Hematopoietic multipotent progenitor cell treated with erythropoietin and hydrocortisone succinate and interleukin-3 and kit ligand, for 4 days (in vitro differentiated cells): ENCODE data around the gene PPP1R2.
A peak's percentile ranks its signal among the peaks of the same experiment; 100 is the strongest.
"Not testable (repeated sequence)": the region's sequence is repeated elsewhere in the genome, so short reads cannot be mapped to it uniquely, and the experiment has no call there.

Experiments used
- DNase-seq: peaks from one replicate; pipeline ENCODE4 v3.0.0-alpha.2; 2015

Gene PPP1R2

DNA sequence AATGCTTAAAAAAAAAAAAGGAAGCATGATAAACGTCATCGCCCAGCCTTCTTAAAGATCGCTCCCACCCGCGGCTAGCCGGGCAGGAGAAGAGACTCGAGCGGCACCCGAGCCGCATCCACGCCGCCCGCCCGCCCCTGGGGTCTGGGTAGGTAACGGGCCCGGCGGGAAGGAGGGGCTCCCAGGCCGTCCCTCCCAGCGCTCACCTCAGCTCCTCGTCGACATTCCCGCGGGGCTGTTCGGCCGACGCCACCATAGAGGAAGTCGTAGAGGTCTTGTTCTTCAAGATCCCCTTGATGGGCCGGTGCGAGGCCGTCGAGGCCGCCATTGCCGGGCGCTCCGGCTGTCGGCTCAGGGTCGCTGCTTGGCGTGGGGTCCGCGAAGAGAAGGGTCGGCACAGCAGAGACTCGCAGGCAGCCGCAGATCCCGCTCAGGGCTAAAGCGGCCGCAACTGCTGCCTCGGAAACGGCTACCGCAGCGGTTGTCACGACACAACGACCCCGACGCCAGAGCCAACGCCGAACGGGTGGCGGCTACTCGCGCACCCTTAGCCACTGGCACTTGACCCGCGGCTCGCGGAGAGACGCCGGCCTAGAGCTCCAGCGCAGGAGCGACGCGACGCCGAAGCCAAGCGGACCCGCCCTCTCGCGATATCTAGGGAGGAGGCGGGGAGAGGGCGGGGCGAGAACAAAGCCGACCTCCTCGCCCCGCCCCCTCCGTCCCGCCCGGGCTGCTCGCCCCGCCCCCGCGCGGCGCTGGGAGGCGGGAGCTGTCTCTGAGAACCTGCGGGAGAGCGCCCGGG lies at the start of gene PPP1R2:
TSS of gene PPP1R2 (minus strand) at position 628 of the 802 bp plus-strand sequence. CDS start at position 328, 300 bp downstream.
- peak; percentile 96 for DNase-seq

DNA sequence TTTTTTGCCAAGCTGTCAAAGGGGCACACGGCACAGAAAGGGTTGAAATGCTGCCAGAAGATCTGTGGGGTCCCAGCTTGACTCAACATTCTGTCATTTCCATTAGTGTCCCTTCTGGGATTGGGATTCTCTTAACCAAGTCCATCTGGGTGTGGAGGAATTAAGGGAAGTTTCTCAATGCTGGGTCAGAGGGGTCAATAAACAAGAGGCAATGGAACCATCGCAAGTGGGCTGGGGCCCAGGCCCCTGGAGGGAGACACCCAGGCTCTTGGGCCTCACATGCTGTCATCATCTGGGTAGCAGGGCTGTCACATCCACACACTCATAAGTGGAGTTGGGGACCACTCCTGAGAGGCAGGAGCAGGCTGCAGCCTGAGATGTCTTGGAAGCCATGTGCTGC lies 48.7 kb upstream of the PPP1R2 start:
- DNase-seq = no peak

GRCh38 chr3:195591220-195591619 lies 48.1 kb upstream of the PPP1R2 start:
- DNase-seq = no peak

- not testable (repeated sequence) for DNase-seq
These were observed 47.3 kb upstream of the PPP1R2 start for GRCh38 chr3:195590381-195590780.

DNA sequence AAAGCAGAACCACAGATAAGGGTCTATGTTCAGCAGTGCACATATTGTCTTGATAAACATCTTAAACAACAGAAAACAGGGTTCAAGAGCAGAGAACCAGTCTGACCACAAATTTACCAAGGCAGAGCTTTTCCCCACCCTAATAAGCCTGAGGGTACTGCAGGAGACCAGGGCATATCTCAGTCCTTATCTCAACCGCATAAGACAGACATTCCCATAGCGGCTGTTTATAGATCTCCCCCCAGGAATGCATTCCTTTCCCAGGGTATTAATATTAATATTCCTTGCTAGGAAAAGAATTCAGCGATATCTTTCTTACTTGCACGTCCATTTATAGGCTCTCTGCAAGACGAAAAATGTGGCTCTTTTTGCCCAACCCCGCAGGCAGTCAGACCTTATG lies 46.7 kb upstream of the PPP1R2 start:
- peak; percentile 14 for DNase-seq

- DNase-seq = no peak
These were observed 44.7 kb upstream of the PPP1R2 start for GRCh38 chr3:195587824-195588223.

DNA sequence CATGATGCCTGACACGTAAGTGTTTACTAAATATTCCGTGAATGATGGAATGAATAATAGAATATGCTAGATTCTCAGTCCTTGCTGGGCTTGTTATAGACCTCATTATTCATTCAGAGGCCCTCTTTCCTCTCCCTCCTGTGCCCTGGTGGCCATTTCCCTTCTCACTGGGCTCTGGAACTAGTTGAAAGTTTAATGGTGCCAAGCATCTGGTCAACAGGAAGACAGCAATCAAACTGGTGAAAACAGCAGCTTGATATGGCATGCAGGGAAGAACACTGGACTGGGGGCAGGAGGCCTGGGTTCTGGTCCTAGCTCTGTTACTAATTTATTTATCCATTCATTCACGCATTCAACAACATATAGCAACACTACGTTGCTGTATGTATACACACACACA lies 44.3 kb upstream of the PPP1R2 start:
- no peak for DNase-seq

GRCh38 chr3:195584543-195584870 lies 41.4 kb upstream of the PPP1R2 start:
- DNase-seq = no peak

DNA sequence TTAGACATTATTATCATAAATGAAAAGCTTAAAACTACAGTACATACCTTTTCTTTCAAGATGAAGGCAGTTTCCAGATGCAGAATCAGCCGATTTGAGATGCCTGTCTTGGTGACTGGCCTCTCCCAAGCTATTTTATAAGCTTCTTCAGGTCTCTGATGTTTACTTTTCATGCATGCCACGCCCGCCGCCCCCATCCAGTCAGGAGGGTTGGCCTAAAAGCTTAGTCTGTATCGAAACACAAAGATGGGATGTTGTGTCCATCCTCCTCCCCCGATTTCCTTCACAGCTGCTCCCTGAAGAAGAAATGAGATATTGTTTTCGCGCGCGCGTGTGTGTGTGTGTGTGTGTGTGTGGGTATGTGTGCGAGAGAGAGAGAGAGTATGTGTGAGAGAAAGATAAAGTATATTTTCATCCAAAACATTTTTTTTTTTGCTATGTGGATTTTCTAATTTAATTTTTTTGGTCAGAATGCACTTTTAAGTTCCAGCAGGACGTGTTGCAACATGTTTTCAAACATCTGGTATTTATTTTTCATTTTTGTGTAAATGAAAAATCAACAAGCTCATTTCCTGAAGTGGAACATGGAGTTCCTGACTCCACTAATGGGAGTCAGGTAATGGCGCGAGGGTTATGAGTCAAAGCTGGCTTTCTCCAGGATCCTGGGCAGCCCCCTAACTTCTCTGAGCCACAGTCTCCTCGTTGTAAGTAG lies 40.9 kb upstream of the PPP1R2 start, which contains the start of gene APOD:
TSS of gene APOD (minus strand) at position 110 of the 712 bp plus-strand sequence. CDS start 4,479 bp downstream, outside the sequence.
- DNase-seq = peak; percentile 23

GRCh38 chr3:195582947-195583346 lies 39.8 kb upstream of the PPP1R2 start:
- DNase-seq = peak; percentile 18

GRCh38 chr3:195580744-195581443 lies 37.8 kb upstream of the PPP1R2 start:
- no peak for DNase-seq

- no peak for DNase-seq
These were observed 36.2 kb upstream of the PPP1R2 start for GRCh38 chr3:195579281-195579680.

- no peak for DNase-seq
These were observed 35.4 kb upstream of the PPP1R2 start for GRCh38 chr3:195578565-195578964.

GRCh38 chr3:195577645-195578177 lies 34.6 kb upstream of the PPP1R2 start:
- DNase-seq = no peak

DNA sequence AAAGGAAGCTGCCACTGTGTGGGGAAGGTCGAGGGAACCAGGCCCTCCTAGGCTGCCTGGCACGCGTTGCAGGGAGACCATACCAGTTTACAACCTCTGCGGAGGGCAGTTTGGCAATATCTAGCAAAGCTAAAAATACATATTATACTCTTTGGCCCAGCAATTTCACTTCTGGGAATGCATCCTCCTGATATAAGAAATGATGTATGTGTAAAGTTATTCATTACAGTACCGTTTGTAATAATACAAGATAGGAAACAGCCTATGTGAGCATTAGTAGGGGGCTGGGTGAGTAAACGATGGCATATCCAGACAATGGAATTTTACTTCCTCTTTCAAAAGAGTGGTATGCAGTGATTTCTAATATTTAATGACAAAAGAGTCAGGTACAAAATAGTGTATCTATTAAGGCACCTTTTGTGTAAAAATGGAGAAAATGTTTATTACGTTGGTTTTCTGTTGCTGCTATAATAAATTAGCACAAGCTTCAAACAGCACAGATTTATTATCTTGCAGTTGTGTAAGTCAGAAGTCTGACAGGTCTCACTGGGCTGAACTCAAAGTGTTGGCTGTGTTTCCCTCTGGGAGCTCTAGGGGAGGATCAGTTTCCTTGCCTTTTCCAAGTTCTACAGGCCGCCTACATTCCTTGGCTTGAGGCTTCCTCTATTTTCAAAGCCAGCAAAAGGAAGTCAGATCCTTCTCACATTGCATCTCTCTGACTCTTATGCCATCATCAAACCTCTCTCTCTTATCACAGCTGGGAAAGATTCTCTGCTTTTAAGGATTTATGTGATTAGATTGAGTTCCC lies 31.6 kb upstream of the PPP1R2 start:
- DNase-seq = no peak

- DNase-seq = no peak
These were observed 30.7 kb upstream of the PPP1R2 start for GRCh38 chr3:195573611-195574496.

DNA sequence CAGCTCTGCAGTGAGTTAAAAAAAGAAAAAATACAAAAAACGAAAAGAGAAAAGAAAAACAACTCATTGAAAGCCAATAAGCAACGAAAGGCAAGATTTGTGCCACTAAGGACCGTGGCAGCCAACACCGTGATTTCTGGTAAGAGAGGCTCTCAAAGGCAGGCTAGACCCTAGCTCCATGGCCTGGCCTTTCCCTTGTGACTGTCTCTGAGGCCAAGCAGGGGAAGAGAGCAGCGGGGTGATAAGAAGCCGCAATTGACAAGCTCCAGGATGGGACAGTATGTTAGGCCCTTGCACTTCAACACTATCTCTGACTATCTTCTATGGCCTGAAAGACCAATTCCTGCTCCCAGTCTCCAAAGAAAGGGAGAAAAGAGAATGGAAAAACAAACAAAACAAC lies 28.2 kb upstream of the PPP1R2 start:
- DNase-seq = no peak

DNA sequence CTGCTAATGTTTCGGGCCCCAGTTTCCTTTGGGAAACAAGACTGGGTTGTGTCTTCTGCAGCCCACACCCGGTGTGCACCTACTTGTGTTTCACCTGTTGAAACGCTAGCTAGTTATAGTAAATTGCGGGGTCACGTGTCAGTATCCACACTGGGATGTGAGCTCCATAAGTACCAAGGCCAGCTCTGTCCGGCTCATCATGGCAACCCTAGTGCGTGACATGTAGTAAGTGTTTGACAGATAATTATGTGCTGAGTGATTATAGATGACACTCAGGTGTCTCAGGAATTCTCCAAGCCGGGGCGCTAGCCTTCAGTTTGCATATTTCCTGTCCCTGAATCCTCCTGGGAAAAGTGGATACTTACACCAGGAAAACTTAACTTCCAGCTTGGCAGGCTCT lies 27.8 kb upstream of the PPP1R2 start:
- DNase-seq = no peak

DNA sequence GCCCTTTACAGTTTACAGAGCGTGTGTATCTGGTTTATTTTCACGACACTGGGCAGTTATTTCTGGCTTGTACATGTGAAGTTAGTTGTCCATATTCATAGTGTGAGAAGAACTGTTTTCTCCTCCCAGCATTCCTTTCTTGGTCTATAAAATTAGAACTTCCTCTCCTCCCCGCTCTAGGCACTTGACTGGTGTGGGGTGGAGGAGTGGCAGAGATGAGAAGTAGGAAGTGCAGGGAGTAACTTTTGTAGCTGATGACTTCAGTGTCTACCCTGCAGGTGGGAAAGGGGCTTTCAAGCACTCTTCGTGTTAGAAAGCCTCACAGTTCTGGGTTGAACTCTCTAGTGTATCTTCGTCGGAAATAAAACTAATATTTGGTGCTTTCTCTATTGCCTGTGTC lies 27.2 kb upstream of the PPP1R2 start:
- peak; percentile 26 for DNase-seq

DNA sequence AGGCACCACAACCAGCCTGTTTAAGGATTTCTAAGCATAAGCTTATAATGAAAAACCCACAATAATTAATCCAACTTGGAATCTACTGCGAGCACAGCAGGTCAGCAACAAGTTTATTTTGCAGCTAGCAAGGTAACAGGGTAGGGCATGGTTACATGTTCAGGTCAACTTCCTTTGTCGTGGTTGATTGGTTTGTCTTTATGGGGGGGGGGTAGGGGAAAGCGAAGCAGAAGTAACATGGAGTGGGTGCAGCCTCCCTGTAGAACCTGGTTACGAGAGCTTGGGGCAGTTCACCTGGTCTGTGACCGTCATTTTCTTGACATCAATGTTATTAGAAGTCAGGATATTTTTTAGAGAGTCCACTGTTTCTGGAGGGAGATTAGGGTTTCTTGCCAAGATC lies 25.5 kb upstream of the PPP1R2 start:
- DNase-seq = no peak

- DNase-seq = peak; percentile 20
These were observed 23.7 kb upstream of the PPP1R2 start for GRCh38 chr3:195566797-195567196.
